ENCODE data around the gene FAM43A.

The FAM43A gene

GRCh38 chr3:194711913-194712312 lies 26.2 kb downstream of the FAM43A start:
- peak; percentile 71 for DNase-seq (ENCODE audit: low read depth)

GRCh38 chr3:194713299-194714136 lies 27.8 kb downstream of the FAM43A start:
- DNase-seq (ENCODE audit: low read depth) = no peak

GRCh38 chr3:194714137-194714455 lies 28.4 kb downstream of the FAM43A start:
- DNase-seq (ENCODE audit: low read depth) = no peak

GRCh38 chr3:194714564-194714963 lies 28.9 kb downstream of the FAM43A start:
- DNase-seq (ENCODE audit: low read depth) = no peak

- DNase-seq (ENCODE audit: low read depth) = no peak
These were observed 29.5 kb downstream of the FAM43A start for GRCh38 chr3:194715022-194715800.

- DNase-seq (ENCODE audit: low read depth) = no peak
These were observed 32.4 kb downstream of the FAM43A start for GRCh38 chr3:194718079-194718478.

GRCh38 chr3:194720048-194720447 lies 34.4 kb downstream of the FAM43A start:
- no peak for DNase-seq (ENCODE audit: low read depth)

GRCh38 chr3:194723846-194724618 lies 38.3 kb downstream of the FAM43A start:
- no peak for DNase-seq (ENCODE audit: low read depth)

- DNase-seq (ENCODE audit: low read depth) = no peak
These were observed 39.7 kb downstream of the FAM43A start for GRCh38 chr3:194725346-194725745.

- DNase-seq (ENCODE audit: low read depth) = no peak
These were observed 41.9 kb downstream of the FAM43A start for GRCh38 chr3:194727435-194728128.

GRCh38 chr3:194728986-194729385 lies 43.3 kb downstream of the FAM43A start:
- no peak for DNase-seq (ENCODE audit: low read depth)

- no peak for DNase-seq (ENCODE audit: low read depth)
These were observed 44.7 kb downstream of the FAM43A start for GRCh38 chr3:194730365-194730764.

- DNase-seq (ENCODE audit: low read depth) = no peak
These were observed 45.9 kb downstream of the FAM43A start for GRCh38 chr3:194731506-194732073.

- no peak for DNase-seq (ENCODE audit: low read depth)
These were observed 46.9 kb downstream of the FAM43A start for GRCh38 chr3:194732617-194733016.

- DNase-seq (ENCODE audit: low read depth) = no peak
These were observed 50.7 kb downstream of the FAM43A start for GRCh38 chr3:194736277-194736895.

GRCh38 chr3:194736896-194737600 lies 51.4 kb downstream of the FAM43A start:
- no peak for DNase-seq (ENCODE audit: low read depth)

All from HS-27A (cell line).